GM19023 (cell line): ENCODE measurements around the gene XRCC1.
"Not testable (repeated sequence)": the region's sequence is repeated elsewhere in the genome, so short reads cannot be mapped to it uniquely, and the experiment has no call there.

ENCODE experiments used
- ATAC-seq: cut with Tn5 transposase; IDR thresholded peaks from one replicate; pipeline ENCODE4 v1.9.1; 2021; ENCODE audit warnings: mild to moderate bottlenecking, moderate library complexity; ENCODE audit not compliant: unreplicated experiment

Gene XRCC1

GRCh38 chr19:43599635-43600295 lies 24.4 kb upstream of the XRCC1 start:
- no peak for ATAC-seq

- no peak for ATAC-seq
Measured at GRCh38 chr19:43598445-43599240, 23.3 kb upstream of the XRCC1 start.

GRCh38 chr19:43597876-43598275 lies 22.5 kb upstream of the XRCC1 start:
- no peak for ATAC-seq

GRCh38 chr19:43596842-43597461 lies 21.6 kb upstream of the XRCC1 start:
- ATAC-seq, result no peak

- ATAC-seq, result peak; percentile 82
Measured at GRCh38 chr19:43595999-43596841, 20.9 kb upstream of the XRCC1 start, which contains the start of the genes IRGQ and ZNF576. IRGQ (minus strand) TSS chr19:43596134; CDS start chr19:43595338, 796 bp downstream. ZNF576 (plus strand) TSS chr19:43596595; CDS start chr19:43597109, 514 bp downstream.

- ATAC-seq, result peak; percentile 8
Measured at GRCh38 chr19:43595605-43595998, 20.3 kb upstream of the XRCC1 start.

GRCh38 chr19:43594710-43595604 lies 19.6 kb upstream of the XRCC1 start:
- no peak for ATAC-seq

GRCh38 chr19:43594081-43594697 lies 18.9 kb upstream of the XRCC1 start:
- no peak for ATAC-seq

- no peak for ATAC-seq
Measured at GRCh38 chr19:43592800-43593350, 17.5 kb upstream of the XRCC1 start.

- no peak for ATAC-seq
Measured at GRCh38 chr19:43591904-43592772, 16.8 kb upstream of the XRCC1 start.

- ATAC-seq, result no peak
Measured at GRCh38 chr19:43589678-43590077, 14.4 kb upstream of the XRCC1 start.

- no peak for ATAC-seq
Measured at GRCh38 chr19:43589277-43589676, 13.9 kb upstream of the XRCC1 start.

- ATAC-seq, result not testable (repeated sequence)
Measured at GRCh38 chr19:43587029-43587428, 11.7 kb upstream of the XRCC1 start.

GRCh38 chr19:43586346-43586745 lies 11.0 kb upstream of the XRCC1 start:
- ATAC-seq, result no peak

GRCh38 chr19:43584484-43584883 lies 9.2 kb upstream of the XRCC1 start:
- no peak for ATAC-seq

GRCh38 chr19:43582495-43582894 lies 7.2 kb upstream of the XRCC1 start:
- no peak for ATAC-seq

GRCh38 chr19:43581467-43581866 lies 6.1 kb upstream of the XRCC1 start:
- no peak for ATAC-seq

GRCh38 chr19:43578787-43579186 lies 3.5 kb upstream of the XRCC1 start:
- no peak for ATAC-seq
